Limb (tissue), 2 donors: ENCODE results near the gene ENPP1.
A peak's percentile ranks its signal among the peaks of the same experiment; 100 is the strongest.
"Not testable (repeated sequence)": the region's sequence is repeated elsewhere in the genome, so short reads cannot be mapped to it uniquely, and the experiment has no call there.

Experiments
- DNase-seq, 2 donors: peaks; one replicate each; pipeline ENCODE4 v3.0.0-alpha.2; 2016; ENCODE audit errors: extremely low spot score in 2 of 2

ENPP1 gene

DNA sequence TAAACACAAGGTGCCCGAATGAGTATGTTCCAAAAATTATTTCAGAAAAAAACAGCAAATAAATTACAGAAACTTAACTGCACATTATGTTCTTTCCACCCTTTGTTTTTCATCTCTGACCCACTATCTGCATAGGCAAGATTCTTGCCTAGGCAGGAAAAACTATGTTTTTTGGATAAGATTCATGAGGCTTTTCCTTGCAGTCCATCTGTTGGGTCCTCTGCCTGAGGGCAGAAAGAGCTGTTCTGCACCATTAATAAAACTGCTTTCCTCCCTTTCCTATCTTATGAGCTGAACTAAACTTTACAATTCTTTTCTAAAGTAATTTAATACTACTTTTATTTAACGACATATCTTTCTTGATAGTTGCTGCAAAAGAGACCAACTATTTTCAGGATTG is 21.1 kb downstream of the ENPP1 start:
- no peak for DNase-seq

DNA sequence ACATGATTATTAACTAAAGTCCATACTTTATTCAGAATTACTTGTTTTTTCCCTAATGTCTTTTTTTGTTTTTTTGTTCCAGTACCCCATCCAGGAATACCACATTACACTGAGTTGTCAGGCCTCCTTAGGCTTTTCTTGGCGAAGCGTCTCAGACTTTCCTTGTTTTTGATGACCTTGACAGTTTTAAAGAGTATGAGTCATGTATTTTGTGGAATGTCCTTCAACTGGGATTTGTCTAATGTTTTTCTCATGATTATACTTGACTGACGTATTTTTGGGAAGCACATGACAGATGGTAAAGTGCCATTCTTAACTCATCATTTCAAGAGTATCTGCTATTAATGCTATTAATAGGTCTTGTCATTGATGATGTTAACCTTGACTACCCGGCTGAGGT is 23.6 kb downstream of the ENPP1 start:
- DNase-seq, result no peak

DNA sequence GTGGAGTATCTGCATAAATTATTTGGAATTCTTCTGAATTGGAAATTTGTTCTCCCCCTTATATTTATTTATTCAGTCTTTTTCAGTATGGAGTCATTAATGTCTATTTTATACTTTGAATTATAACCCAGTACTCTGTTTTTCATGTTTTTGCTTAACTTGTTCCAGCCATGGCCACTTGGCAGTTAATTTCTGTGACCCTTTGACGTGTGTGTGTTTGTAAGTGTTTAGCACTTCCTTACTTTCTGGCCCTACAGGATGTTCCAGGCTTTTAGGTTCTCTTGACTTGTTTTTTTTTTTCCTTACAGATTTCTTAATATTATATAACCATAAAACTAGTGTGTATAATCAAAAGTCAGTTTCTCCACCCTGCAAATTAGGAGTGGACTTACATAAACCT is 24.1 kb downstream of the ENPP1 start:
- no peak for DNase-seq

DNA sequence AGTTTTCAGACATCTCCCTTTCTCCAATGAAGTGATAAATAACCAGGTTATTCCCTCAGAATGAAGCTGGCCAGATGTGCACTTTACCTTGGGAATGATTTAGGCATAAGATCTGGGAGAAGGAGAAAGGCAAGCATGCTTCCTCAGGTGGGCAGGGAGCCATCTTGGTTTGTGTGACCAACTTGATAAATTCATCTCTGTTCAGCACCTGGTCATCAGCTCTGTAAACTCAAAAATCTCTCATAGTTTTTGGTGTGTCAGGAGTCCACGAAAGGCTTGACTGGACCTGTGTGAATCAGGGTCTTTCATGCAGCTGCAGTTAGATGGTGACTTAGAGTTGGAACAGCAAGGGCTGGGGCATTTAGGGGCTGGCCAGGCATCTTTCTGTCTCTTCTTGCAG is 24.5 kb downstream of the ENPP1 start:
- no peak for DNase-seq

DNA sequence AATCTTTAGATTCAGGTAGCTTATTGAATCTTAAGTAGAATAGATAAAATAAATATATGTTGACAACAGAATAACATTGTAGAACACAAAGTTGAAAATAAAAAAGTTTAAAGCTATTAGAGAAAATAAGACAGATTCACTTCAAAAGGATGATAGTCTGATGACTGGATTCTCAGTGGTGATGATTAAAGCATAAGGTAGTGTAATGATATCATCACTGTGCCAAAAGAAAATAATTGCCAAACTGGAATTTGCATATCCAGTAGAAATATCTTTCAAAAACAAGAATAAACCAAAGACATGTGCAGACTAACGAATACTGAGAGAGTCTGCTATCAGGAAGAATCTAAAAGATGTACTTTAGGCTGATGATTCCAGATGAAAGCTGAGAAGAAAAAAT is 30.2 kb downstream of the ENPP1 start:
- no peak for DNase-seq

DNA sequence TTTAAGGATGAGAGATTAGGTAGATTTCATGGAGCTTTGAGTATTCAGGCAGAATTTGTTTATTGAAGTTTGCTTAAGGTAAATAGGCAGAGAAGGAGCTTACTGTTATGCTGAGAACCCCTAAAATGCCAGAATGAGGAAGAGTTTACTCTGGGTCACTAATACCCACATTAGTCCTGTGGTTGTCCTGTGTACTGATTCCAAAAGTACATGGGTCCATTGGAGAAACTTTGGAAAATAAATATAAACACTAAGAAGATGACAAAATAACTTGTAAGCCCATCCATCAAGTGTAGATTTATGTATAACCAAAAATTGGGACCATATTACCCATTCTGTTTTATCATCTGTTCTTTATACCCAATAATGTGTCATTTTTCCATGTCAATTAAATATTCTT is 31.6 kb downstream of the ENPP1 start:
- DNase-seq, result no peak

DNA sequence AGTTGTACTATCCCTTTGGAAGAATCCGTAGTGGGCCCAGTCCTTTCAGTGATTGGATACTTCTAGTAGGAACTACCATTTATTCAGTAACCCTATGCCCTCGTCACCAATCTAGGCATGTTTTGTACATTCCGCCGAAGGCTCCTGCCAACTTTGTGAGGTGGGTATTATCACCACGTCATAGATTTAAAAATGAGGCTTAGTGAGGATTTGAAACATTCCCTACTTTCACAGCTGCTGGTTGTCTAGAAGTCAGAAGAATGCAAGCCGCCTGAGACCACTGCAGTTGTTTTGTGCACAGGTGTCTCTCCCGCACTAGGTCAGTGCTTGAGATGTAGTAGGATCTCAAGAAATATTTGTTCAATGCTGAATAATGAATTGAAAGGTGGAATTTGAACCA is 32.6 kb downstream of the ENPP1 start:
- peak in 1 of 2 donors; percentile 16 for DNase-seq

DNA sequence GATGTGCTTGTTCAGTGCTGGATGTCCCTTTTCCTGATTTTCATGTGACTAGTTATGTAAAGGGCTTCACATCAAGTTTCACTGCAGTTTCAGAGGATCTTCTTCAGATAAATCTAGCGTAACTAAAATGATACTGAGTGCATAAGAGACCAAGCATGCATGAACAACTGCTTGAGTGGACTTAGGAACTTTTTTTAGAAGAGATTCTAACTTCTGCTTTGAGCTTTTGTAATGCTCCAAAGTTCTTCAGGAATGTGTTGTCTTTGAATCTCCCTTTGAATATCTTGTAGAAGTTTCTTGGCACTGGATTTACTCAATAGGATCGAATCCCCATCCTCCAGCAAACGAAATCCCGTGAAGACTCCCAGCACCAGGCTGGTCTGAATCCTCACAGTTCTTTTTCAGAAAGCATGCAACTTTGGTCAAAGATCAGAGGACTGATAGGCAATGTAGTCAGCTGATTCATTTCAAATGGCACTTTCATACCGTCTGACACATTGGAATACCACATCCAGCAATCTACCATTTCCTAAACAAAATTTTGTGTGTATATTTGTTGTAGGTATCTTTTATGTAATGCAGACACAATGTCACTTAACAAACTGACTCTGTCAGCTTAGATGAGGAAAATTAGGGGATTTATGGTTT is 33.2 kb downstream of the ENPP1 start:
- no peak for DNase-seq

DNA sequence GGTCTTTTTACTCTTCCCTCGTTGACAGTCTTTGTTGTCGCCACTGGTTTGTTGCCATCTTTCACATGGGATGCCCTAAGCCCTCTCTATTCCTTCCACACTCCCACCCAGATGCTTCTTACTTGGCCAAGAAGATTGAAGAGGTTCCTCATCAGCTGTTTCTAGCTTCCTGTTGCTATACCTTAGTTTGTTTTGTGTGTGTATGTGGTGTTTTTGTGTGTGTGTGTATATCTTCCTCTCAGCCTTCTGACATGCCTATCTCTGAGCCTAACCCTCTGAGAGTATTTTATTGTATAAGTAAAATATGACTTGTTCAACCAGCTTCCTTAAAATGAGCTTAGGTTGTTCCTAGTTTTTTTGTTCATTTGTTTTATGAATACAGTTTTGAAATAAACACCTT is 35.9 kb downstream of the ENPP1 start:
- no peak for DNase-seq

DNA sequence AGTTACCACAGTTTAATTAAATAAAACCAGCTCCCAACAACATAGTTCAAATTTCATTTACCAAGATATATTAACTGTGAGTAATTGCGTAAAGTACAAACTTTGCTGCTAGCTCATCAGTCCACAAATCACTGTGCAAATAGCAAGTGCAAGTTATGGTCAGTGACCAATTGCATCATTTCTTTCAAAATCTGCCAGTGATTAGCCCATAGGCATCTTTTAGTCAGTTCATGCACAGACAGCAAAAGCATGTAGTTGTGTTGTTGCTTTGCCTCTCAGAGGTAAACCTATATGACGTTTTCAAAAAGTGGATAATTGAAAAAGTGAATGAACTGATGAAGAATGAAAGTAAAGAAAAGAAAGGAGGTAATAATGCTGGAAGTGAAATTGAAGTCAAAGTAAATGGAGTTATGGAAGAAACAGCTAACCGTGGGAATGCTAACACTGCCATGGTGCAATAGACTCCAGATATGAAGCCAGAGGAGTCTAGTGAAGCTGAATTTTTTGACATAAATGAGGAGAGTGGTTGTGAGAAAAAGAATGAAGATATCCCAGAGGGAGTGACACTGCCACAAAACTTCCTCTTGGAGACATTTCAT is 36.5 kb downstream of the ENPP1 start:
- DNase-seq, result no peak

DNA sequence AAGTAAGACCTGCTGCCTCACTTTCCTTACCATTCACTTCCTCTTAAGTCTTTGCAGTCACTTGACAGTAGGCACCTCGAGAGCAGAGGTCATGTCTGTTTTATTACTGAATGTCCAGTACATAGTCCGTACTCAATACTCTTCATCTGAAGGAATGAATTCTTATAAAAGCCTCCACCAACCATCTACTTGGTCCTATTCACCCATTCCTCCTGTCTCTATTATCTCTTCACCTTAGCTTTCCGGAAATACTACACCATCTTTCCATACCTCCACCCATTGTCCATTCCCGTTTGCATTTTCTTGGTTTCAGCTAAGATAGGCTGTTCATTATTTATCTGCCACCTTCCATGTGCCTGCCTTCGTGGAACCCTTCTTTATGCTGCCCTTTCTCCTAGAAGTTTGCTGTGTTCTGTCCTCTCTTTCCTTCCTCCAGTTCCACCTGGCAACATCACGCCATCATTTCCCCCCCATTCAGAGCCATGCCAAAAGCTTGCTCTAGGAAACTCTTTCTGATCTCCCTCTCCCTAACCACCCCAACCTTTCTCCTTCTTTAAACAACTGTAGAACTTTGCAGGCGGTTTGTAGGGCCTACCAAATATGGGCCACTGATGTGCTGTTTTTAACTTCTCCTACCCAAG is 38.3 kb downstream of the ENPP1 start:
- no peak for DNase-seq

DNA sequence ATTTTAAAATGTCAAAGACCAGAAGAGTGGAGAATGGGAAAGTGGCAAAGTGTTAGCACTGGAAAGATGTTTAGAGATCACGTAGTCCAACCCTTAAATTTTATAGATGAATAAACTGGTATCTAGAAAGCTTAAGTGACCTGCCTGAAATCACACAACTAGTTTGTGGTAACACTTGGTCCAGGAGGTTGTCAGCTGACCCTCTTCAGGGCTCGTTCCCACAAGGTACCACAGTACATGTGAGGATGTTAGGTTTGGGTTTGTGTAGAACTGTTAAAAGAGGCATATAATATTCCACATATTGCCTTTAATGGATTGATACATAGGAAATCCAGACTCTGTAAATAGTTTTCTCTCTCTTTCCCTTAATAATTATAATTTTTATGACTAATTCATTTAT is 39.1 kb downstream of the ENPP1 start:
- DNase-seq, result no peak

DNA sequence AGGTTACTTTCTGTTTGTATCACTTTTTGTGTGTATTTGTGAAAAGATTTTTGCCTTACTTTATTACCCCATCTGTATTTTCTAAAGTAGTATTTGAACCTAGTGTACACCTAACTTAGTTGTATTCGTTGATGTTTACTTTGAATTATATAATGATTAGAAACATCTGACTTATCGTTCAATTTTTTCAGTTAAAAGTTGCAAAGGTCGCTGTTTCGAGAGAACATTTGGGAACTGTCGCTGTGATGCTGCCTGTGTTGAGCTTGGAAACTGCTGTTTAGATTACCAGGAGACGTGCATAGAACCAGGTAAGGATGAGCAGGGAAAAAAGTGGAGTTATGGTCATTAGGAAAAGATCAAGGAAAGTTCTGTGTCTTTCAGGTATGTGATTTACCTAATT is 42.0 kb downstream of the ENPP1 start:
- DNase-seq, result no peak

DNA sequence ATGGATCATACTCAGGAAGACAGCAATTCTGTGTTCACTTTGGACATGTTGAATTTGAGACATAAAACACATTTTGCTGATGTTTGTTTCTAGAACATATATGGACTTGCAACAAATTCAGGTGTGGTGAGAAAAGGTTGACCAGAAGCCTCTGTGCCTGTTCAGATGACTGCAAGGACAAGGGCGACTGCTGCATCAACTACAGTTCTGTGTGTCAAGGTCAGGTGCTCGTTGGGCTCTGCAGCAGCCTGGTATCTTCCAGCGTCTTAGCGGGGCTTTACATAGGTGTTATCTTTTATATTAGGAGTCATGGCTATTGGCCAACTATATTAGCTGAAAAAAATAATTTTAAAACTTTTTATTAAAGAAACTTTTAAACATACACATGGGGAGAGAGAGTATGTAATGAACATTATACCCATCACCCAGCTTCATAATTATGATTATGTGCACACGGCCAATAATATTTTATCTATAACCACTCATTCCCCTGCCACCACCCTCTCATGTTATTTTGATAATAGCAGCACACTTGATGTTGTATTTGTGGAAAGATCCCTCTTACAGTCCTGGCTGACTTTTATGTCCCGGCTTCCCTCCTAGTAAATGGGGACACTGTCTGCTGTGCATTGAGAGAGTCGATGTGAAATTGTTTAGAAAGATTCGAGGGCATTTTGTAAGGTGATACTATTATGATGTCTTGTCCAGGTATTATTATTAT is 43.4 kb downstream of the ENPP1 start:
- no peak for DNase-seq

DNA sequence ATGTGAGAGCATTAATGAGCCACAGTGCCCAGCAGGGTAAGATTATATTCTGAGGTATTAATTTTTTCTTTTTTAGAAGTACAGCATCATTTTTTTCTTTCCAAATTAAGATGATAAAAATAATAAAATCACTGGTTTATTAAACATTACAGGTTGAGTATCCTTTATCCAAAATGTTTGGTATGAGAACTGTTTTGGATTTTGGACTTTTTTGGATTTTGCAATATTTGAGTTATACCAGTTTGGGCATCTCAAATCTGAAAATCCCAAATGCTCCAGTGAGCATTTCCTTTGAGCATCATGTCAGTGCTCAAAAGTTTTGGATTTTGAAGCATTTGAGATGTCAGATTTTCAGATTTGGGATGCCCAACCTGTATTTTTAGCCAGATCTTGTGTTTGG is 44.4 kb downstream of the ENPP1 start:
- no peak for DNase-seq

DNA sequence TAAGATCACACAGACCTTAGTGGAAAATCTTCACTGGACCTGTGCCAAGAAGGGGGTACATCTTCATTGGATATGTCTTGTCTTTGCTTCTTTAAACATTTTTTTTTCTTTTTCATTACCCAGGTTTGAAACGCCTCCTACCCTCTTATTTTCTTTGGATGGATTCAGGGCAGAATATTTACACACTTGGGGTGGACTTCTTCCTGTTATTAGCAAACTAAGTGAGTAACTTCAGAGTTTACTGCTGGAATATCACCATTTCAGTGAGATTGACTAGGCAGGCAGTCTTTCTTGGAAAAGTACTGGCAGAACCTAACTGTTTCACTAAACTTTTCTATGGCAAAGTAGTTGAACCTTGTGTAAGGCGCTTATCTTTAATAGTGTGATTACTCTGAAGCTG is 47.0 kb downstream of the ENPP1 start:
- no peak for DNase-seq

DNA sequence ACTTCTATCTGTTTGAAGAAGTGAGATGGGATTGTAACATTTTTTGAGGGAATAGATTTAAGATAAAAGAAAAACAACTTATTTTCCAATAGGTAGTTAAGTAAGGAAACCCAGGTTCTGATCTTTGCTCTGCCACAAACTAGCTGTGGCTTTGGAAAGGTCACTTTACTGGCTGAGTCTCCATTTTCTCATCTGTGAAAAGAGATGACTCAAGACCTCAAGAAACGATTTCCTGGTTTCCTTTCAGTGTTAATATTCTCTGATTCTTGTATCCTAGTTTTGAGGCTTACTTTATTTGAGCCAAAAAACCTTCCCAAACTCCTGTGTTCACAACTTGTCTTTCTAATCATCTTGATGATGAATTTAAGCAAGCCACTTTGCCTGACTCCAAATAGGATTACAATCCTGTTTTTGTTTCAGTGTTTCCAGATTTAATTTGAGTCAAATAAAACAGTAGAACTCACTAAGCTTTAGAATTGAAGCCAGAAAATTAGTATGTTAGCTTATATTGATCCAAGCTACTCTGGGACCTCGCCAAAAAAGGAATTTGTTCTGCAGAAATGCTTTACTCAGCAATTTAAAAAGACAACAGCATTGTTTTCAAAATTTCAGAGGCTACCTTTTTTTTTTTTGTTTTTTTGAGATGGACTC is 51.1 kb downstream of the ENPP1 start:
- peak in 1 of 2 donors; percentile 27 for DNase-seq

DNA sequence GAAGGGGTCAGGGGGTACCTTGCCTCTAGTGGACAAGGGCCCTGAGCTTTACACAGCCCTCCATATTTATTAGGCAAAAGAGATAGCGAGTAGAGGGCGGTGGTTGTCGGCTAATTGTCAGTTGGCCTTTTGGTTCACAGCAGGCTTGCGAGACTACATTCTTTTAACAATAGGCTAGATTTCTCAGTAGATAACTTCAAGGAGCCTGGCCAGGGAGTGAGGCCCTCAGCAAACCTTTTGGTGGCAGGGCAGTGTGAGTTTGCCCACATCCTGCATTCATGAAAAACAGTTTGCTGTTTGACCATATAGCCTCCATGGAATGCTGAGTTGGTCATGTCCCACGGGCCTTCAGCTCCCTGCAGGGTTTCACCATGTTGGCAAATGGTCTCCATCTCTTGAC is 51.8 kb downstream of the ENPP1 start:
- DNase-seq, result not testable (repeated sequence)

DNA sequence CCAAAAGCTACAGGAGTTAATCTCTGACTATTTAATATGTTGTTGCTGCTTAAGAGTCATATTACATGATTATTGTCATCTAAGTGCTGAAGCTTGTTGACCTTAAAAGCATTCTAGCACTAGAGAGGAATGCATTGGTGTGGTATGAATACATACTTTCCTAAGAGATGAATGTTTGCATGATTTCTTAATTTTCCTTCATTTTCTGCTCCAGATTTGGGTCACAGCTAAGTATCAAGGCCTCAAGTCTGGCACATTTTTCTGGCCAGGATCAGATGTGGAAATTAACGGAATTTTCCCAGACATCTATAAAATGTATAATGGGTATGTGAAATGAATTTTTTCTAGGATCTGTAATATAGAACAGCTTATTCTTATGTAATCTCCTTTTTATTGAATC is 53.6 kb downstream of the ENPP1 start:
- DNase-seq, result no peak

DNA sequence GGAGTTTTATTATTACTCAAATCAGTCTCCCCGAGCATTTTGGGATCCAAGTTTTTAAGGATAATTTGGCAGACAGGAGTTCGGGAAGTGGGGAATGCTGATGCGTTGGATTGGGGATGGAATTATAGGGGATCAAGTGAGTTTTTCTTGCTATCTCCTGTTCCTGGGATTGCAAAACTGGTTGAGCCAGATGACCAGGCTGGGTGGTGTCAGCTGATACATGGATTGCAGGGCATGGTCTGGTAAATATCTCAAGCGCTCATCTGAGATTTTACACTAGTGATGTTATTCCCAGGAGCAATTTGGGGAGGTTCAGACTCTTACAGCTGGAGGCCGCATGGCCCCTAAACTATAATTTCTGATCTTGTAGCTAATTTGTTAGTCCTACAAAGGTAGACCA is 54.7 kb downstream of the ENPP1 start:
- DNase-seq, result no peak

DNA sequence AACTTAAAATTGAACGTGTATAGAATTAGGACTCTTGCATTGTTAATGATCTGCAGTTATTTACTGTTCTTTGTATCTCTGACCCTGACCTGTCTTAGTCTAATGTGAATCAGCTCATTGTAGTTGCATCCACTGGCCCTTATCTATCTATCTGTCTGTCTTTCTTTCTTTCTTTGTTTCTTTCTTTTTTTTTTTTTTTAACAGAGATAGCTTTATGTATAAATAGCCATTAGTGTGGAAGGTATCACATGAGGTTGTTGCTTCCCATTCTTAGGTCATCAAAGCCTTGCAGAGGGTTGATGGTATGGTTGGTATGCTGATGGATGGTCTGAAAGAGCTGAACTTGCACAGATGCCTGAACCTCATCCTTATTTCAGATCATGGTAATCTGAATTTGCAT is 59.9 kb downstream of the ENPP1 start:
- DNase-seq, result no peak

DNA sequence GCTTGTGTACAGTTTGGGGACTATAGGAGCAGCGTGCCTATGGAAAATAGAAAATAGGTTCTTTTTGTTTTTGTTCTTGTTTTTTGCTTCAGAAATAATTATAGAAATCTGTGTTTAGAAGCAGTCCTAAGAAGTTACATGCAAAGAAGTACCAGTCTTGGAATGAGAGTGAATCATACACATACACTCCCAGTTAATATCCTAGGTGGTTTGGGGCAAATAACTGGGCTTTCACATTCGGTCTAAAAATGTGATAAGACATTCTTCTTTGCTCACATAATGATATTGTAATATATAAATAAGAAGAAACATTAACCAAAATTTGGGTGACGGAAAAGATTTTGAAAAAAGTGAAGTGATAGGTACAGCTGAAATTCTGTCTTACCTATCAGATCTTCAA is 61.0 kb downstream of the ENPP1 start:
- DNase-seq, result no peak
